ENCODE measurements around the gene ATXN7L3.
A peak's percentile ranks its signal among the peaks of the same experiment; 100 is the strongest.

ATXN7L3 gene

DNA sequence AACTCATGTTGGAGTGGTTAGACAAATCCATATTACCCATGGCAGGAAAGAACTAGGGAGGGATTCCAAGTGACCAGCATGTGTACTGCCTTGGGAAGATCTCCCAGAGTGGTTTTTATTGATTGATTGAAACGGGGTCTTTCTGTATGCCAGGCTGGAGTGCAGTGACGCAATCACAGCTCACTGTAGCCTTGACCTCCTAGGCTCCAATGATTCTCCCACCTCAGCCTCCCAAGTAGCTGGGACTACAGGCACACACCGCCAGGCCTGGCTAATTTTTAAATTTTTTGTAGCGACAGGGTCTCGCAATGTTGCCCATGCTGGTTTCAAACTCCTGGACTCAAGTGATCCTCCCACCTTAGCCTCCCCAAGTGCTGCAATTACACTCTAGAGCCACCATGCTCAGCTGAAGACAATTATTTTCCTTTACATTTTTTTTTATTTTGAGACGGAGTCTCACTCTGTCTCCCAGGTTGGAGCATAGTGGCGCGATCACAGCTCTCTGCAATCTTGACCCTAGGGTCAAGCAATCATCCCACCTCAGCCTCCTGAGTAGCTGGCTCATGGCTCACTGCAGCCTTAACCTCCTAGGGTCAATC is 15.4 kb downstream of the ATXN7L3 start:
- Histone ChIP-seq H2AFZ (ENCODE audit: low read depth, low read length) (no peak overlapping the region), H4K20me1 (ENCODE audit: insufficient read depth, low read length) (peaks cover 27% of the 10 kb centered on the region), H3K27ac (ENCODE audit: low read length) (no peak overlapping the region), H3K27me3 (ENCODE audit: insufficient read depth, low read length, poor library complexity) (no peaks in the 10 kb centered on the region), H3K4me1 (ENCODE audit: insufficient read depth, low read length) (peaks cover 46% of the 10 kb centered on the region), H3K4me3 (ENCODE audit: low read depth in 1 of 2, low read length in 2 of 2) (peak overlapping the region in 1 of 2 experiments; percentile 39; a peak in 1 of 4 replicates), H3K9me3 (ENCODE audit: insufficient read depth, low read length, severe bottlenecking) (no peaks in the 10 kb centered on the region), H3K36me3 (ENCODE audit: insufficient read depth, low read length) (peaks cover 41% of the 10 kb centered on the region), H3K79me2 (ENCODE audit: insufficient read depth, low read length) (peaks cover 72% of the 10 kb centered on the region), H3K9ac (ENCODE audit: low read depth, low read length) (peak overlapping the region; percentile 68; the same call in 1 of the 2 replicates), H3K4me2 (ENCODE audit: insufficient read depth, low read length) (peak overlapping the region; percentile 85)
- no peak for DNase-seq
- TF ChIP-seq EZH2 (IDR thresholded peaks at IDR 0.05; ENCODE audit: borderline replicate concordance, low read depth, low read length, severe bottlenecking), result no peak
- TF ChIP-seq, protein P1, sequence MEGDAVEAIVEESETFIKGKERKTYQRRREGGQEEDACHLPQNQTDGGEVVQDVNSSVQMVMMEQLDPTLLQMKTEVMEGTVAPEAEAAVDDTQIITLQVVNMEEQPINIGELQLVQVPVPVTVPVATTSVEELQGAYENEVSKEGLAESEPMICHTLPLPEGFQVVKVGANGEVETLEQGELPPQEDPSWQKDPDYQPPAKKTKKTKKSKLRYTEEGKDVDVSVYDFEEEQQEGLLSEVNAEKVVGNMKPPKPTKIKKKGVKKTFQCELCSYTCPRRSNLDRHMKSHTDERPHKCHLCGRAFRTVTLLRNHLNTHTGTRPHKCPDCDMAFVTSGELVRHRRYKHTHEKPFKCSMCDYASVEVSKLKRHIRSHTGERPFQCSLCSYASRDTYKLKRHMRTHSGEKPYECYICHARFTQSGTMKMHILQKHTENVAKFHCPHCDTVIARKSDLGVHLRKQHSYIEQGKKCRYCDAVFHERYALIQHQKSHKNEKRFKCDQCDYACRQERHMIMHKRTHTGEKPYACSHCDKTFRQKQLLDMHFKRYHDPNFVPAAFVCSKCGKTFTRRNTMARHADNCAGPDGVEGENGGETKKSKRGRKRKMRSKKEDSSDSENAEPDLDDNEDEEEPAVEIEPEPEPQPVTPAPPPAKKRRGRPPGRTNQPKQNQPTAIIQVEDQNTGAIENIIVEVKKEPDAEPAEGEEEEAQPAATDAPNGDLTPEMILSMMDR (IDR thresholded peaks at IDR 0.05; ENCODE audit: borderline replicate concordance, extremely low read depth, low read length, poor library complexity, severe bottlenecking), result no peak
- no peak for ATAC-seq (ENCODE audit: insufficient read depth, low read depth)

GRCh38 chr17:44183024-44183423 is 16.7 kb downstream of the ATXN7L3 start:
- Histone ChIP-seq H4K20me1 (ENCODE audit: insufficient read depth, low read length) (peaks cover 37% of the 10 kb centered on the region), H3K27ac (ENCODE audit: low read length) (no peak overlapping the region), H3K4me2 (ENCODE audit: insufficient read depth, low read length) (peak overlapping the region; percentile 27), H3K4me1 (ENCODE audit: insufficient read depth, low read length) (peaks cover 35% of the 10 kb centered on the region), H3K9me3 (ENCODE audit: insufficient read depth, low read length, severe bottlenecking) (no peaks in the 10 kb centered on the region), H2AFZ (ENCODE audit: low read depth, low read length) (no peak overlapping the region), H3K9ac (ENCODE audit: low read depth, low read length) (no peak overlapping the region), H3K27me3 (ENCODE audit: insufficient read depth, low read length, poor library complexity) (no peaks in the 10 kb centered on the region), H3K79me2 (ENCODE audit: insufficient read depth, low read length) (peaks cover 64% of the 10 kb centered on the region), H3K4me3 (ENCODE audit: low read depth in 1 of 2, low read length in 2 of 2) (no peak overlapping the region), H3K36me3 (ENCODE audit: insufficient read depth, low read length) (peaks cover 45% of the 10 kb centered on the region)
- TF ChIP-seq EZH2 (IDR thresholded peaks at IDR 0.05; ENCODE audit: borderline replicate concordance, low read depth, low read length, severe bottlenecking), result no peak
- TF ChIP-seq, protein P1 (IDR thresholded peaks at IDR 0.05; ENCODE audit: borderline replicate concordance, extremely low read depth, low read length, poor library complexity, severe bottlenecking), result no peak
- DNase-seq (no peak), ATAC-seq (ENCODE audit: insufficient read depth, low read depth) (no peak)

DNA sequence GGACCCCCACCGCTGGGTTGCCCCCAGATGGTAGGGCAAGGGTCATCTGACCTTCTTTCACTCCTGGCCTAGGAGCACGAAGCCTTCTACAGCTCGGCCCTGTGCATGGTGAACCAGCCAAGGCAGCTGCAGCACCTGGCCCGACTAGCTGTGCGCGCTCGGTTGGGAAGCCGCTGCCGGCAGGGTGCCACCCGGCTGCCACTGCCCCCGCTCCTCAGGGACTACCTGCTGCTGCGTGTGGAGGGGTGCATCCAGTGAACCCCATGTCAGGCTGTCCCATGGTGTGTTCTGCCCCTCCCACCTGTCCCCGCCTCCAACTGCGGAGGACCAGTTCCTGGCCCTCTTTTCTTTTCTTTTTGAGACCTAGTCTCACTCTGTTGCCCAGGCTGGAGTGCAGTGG is 21.6 kb downstream of the ATXN7L3 start:
- Histone ChIP-seq H3K36me3 (ENCODE audit: insufficient read depth, low read length) (peaks cover 48% of the 10 kb centered on the region), H4K20me1 (ENCODE audit: insufficient read depth, low read length) (peaks cover 29% of the 10 kb centered on the region; the same call in 1 of the 2 replicates), H3K79me2 (ENCODE audit: insufficient read depth, low read length) (peaks cover 25% of the 10 kb centered on the region), H3K4me2 (ENCODE audit: insufficient read depth, low read length) (no peak overlapping the region), H3K27ac (ENCODE audit: low read length) (no peak overlapping the region), H3K9me3 (ENCODE audit: insufficient read depth, low read length, severe bottlenecking) (no peaks in the 10 kb centered on the region), H3K9ac (ENCODE audit: low read depth, low read length) (no peak overlapping the region), H2AFZ (ENCODE audit: low read depth, low read length) (no peak overlapping the region), H3K27me3 (ENCODE audit: insufficient read depth, low read length, poor library complexity) (no peaks in the 10 kb centered on the region), H3K4me3 (ENCODE audit: low read depth in 1 of 2, low read length in 2 of 2) (no peak overlapping the region), H3K4me1 (ENCODE audit: insufficient read depth, low read length) (0 out of 2 replicates have a peak, but pooled peaks cover 2% of the 10 kb centered on the region)
- ATAC-seq (ENCODE audit: insufficient read depth, low read depth), result peak; percentile 25; the same call in 1 of the 3 replicates
- TF ChIP-seq, protein P1 (IDR thresholded peaks at IDR 0.05; ENCODE audit: borderline replicate concordance, extremely low read depth, low read length, poor library complexity, severe bottlenecking), result no peak
- no peak for TF ChIP-seq EZH2 (IDR thresholded peaks at IDR 0.05; ENCODE audit: borderline replicate concordance, low read depth, low read length, severe bottlenecking)
- DNase-seq, result no peak

All from DND-41 (cell line).